ENCODE data around the gene SOS1. TPM values are rescaled to one million over a fixed set of nuclear protein-coding genes. Genes with fewer than 3 reads are reported as not detected.
A peak's percentile ranks its signal among the peaks of the same experiment; 100 is the strongest.

Gene SOS1
- total RNA-seq, 1 donor from 2014 or later = 35.3 TPM

GRCh38 chr2:38951766-38952165 is 169.1 kb downstream of the SOS1 start:
- no peak overlapping the region for H3K4me3 Mint-ChIP-seq (ENCODE audit: unreplicated experiment)
- H3K27me3 Mint-ChIP-seq (ENCODE audit: unreplicated experiment) = no peaks in the 10 kb centered on the region
- TF ChIP-seq CTCF (IDR thresholded peaks at IDR 0.05; ENCODE audit: unreplicated experiment) = no peak
- DNase-seq (ENCODE audit: low spot score) = no peak
- peaks cover 4% of the 10 kb centered on the region for H3K4me1 Mint-ChIP-seq (ENCODE audit: unreplicated experiment)
- no peaks in the 10 kb centered on the region for H3K9me3 Mint-ChIP-seq (ENCODE audit: unreplicated experiment)
- no peak overlapping the region for H3K27ac Mint-ChIP-seq (ENCODE audit: unreplicated experiment)
- no peaks in the 10 kb centered on the region for H3K36me3 Mint-ChIP-seq (ENCODE audit: low read depth, unreplicated experiment)

- Mint-ChIP-seq H3K9me3 (ENCODE audit: unreplicated experiment) (no peaks in the 10 kb centered on the region), H3K36me3 (ENCODE audit: low read depth, unreplicated experiment) (no peaks in the 10 kb centered on the region), H3K4me3 (ENCODE audit: unreplicated experiment) (no peak overlapping the region), H3K27me3 (ENCODE audit: unreplicated experiment) (no peaks in the 10 kb centered on the region), H3K27ac (ENCODE audit: unreplicated experiment) (no peak overlapping the region), H3K4me1 (ENCODE audit: unreplicated experiment) (peaks cover 1% of the 10 kb centered on the region)
- DNase-seq (ENCODE audit: low spot score) = no peak
- no peak for TF ChIP-seq CTCF (IDR thresholded peaks at IDR 0.05; ENCODE audit: unreplicated experiment)
Observed at GRCh38 chr2:38948995-38949394, 171.9 kb downstream of the SOS1 start.

- no peak for DNase-seq (ENCODE audit: low spot score)
- H3K9me3 Mint-ChIP-seq (ENCODE audit: unreplicated experiment) = no peaks in the 10 kb centered on the region
Observed at GRCh38 chr2:38948387-38948882, 172.4 kb downstream of the SOS1 start.

GRCh38 chr2:38947241-38948239 is 173.3 kb downstream of the SOS1 start:
- H3K4me3 Mint-ChIP-seq (ENCODE audit: unreplicated experiment) = no peak overlapping the region
- DNase-seq (ENCODE audit: low spot score) = peak; percentile 75
- no peaks in the 10 kb centered on the region for H3K27me3 Mint-ChIP-seq (ENCODE audit: unreplicated experiment)
- H3K4me1 Mint-ChIP-seq (ENCODE audit: unreplicated experiment) = no peaks in the 10 kb centered on the region
- no peak overlapping the region for H3K27ac Mint-ChIP-seq (ENCODE audit: unreplicated experiment)
- no peaks in the 10 kb centered on the region for H3K36me3 Mint-ChIP-seq (ENCODE audit: low read depth, unreplicated experiment)
- no peaks in the 10 kb centered on the region for H3K9me3 Mint-ChIP-seq (ENCODE audit: unreplicated experiment)
- TF ChIP-seq CTCF (IDR thresholded peaks at IDR 0.05; ENCODE audit: unreplicated experiment) = peak; percentile 66

More at GRCh38 chr2:38948387-38948882, 172.4 kb downstream of the SOS1 start:
- H3K27ac Mint-ChIP-seq (ENCODE audit: unreplicated experiment) = no peak overlapping the region
- no peaks in the 10 kb centered on the region for H3K27me3 Mint-ChIP-seq (ENCODE audit: unreplicated experiment)
- no peak overlapping the region for H3K4me3 Mint-ChIP-seq (ENCODE audit: unreplicated experiment)
- H3K36me3 Mint-ChIP-seq (ENCODE audit: low read depth, unreplicated experiment) = no peaks in the 10 kb centered on the region
- no peaks in the 10 kb centered on the region for H3K4me1 Mint-ChIP-seq (ENCODE audit: unreplicated experiment)
- no peak for TF ChIP-seq CTCF (IDR thresholded peaks at IDR 0.05; ENCODE audit: unreplicated experiment)

- H3K4me1 Mint-ChIP-seq (ENCODE audit: unreplicated experiment) = no peaks in the 10 kb centered on the region
- no peak overlapping the region for H3K27ac Mint-ChIP-seq (ENCODE audit: unreplicated experiment)
- no peaks in the 10 kb centered on the region for H3K9me3 Mint-ChIP-seq (ENCODE audit: unreplicated experiment)
- no peak for TF ChIP-seq CTCF (IDR thresholded peaks at IDR 0.05; ENCODE audit: unreplicated experiment)
- no peaks in the 10 kb centered on the region for H3K27me3 Mint-ChIP-seq (ENCODE audit: unreplicated experiment)
- no peak for DNase-seq (ENCODE audit: low spot score)
- no peak overlapping the region for H3K4me3 Mint-ChIP-seq (ENCODE audit: unreplicated experiment)
- no peaks in the 10 kb centered on the region for H3K36me3 Mint-ChIP-seq (ENCODE audit: low read depth, unreplicated experiment)
Observed at GRCh38 chr2:38945911-38946310, 174.9 kb downstream of the SOS1 start.
